ENCODE data around the gene KIF25. TPM values are rescaled to one million over a fixed set of nuclear protein-coding genes. Genes with fewer than 3 reads are reported as not detected.

The KIF25 gene
- total and polyA plus RNA-seq, 7 donors: 0.10 to 0.43 (median 0.20) TPM; not detected in 2

- no peaks in the 10 kb centered on the region for H3K9me3 ChIP-seq
- H3K36me3 ChIP-seq (ENCODE audit: insufficient read depth in 1 of 2, low read depth in 1 of 2): no peaks in the 10 kb centered on the region
- no peaks in the 10 kb centered on the region for H3K4me1 ChIP-seq
- intact Hi-C loops (cut with DNase I): no loop called here
- DNase-seq (no peak), ATAC-seq (no peak)
- WGBS, 3 donors: 82 to 89% (median 89%) methylated on average over 15 of the region's 15 CpGs
- H3K27ac ChIP-seq: no peak overlapping the region
- peaks cover 0 to 18% (median 7%) of the 10 kb centered on the region in 3 donors for H3K27me3 ChIP-seq (ENCODE audit: insufficient read depth in 3 of 3, low read length in 2 of 3)
- no peak overlapping the region for H3K4me3 ChIP-seq
- no peak for TF ChIP-seq CTCF (IDR thresholded peaks at IDR 0.05)
Observed at GRCh38 chr6:168018664-168019063, 21.2 kb downstream of the KIF25 start.

DNA sequence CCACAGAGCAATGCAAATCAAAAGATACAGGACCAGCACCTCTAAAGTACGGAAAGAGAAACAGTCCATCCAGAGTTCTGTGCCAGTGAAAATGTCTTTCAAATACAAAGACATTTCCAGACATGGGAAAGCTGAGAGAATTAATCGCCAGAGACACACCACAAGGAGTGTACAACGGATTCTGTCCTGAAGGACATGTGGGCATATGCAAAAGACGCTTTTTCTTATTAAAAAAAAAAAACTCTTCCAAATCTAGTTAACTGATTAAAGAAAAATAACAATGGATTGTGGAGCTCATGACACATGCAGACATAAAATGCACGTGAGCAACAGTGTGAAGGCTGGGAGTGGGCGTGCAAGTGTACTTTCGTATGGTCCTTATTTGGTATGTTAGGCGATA, 22.8 kb downstream of the KIF25 start:
- H3K27me3 ChIP-seq (ENCODE audit: insufficient read depth in 3 of 3, low read length in 2 of 3): peaks cover 0 to 18% (median 7%) of the 10 kb centered on the region in 3 donors
- no peak for ATAC-seq

GRCh38 chr6:168021581-168021980, 24.1 kb downstream of the KIF25 start:
- H3K27me3 ChIP-seq (ENCODE audit: insufficient read depth in 3 of 3, low read length in 2 of 3): peaks cover 0 to 13% (median 4%) of the 10 kb centered on the region in 3 donors
- no peaks in the 10 kb centered on the region for H3K36me3 ChIP-seq (ENCODE audit: insufficient read depth in 1 of 2, low read depth in 1 of 2)
- H3K27ac ChIP-seq: no peak overlapping the region
- H3K4me1 ChIP-seq: no peaks in the 10 kb centered on the region
- TF ChIP-seq CTCF (IDR thresholded peaks at IDR 0.05): no peak
- H3K9me3 ChIP-seq: no peaks in the 10 kb centered on the region
- no peak overlapping the region for H3K4me3 ChIP-seq
- intact Hi-C loops (cut with DNase I): no loop called here
- WGBS, 3 donors: 74 to 80% (median 77%) methylated on average over 5 of the region's 5 CpGs
- ATAC-seq (no peak), DNase-seq (no peak)

More for the DNA sequence above, 22.8 kb downstream of the KIF25 start:
- 84 to 88% (median 88%) methylated on average over 8 of the region's 8 CpGs for WGBS, 3 donors
- no peaks in the 10 kb centered on the region for H3K4me1 ChIP-seq
- no peak for TF ChIP-seq CTCF (IDR thresholded peaks at IDR 0.05)
- no peak overlapping the region for H3K27ac ChIP-seq
- no peak overlapping the region for H3K4me3 ChIP-seq
- no peaks in the 10 kb centered on the region for H3K36me3 ChIP-seq (ENCODE audit: insufficient read depth in 1 of 2, low read depth in 1 of 2)
- no peak for DNase-seq
- no peaks in the 10 kb centered on the region for H3K9me3 ChIP-seq
- intact Hi-C loops (cut with DNase I): no loop called here

DNA sequence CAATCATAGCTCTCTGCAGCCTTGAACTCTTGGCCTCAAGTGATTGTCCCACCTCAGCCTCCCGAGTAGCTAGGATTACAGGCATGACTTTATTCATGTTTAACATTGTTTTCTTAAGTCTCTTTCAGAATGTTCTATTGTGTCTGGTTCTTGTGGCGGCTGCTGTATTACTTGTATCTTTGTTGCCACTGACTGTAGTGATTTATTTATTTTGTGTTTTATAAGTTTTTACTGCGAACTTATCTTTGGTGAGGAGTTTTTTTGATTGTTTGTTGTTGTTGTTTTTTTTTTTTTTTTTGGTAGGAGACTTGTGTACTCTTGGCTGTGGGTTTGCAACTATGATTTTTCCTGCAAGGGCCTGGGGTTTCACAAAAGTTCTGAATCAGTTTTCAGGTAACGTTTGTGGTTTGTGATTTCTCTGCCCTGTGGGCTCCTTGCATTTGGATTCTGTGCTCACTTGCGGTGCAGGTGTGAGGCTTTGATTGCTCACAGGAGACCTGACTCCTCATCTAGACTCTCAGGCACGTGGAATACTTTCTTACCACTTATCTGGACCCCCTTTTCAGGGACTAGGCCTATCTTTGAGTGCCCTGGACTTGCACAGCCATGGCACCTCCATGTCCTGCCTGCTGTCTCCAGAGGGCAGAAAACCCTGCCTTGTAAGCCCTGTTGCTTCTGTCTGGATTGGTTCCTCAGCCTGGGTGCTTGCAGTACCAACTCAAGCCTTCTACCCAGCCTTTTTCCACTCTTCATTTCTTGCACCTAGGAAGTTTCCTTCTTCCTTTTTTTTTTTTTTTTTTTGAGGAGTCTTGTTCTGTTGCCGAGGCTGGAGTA, 25.2 kb downstream of the KIF25 start:
- no peak for DNase-seq
- no peaks in the 10 kb centered on the region for H3K4me1 ChIP-seq
- TF ChIP-seq CTCF (IDR thresholded peaks at IDR 0.05): no peak
- ATAC-seq: no peak
- no peak overlapping the region for H3K4me3 ChIP-seq
- no peaks in the 10 kb centered on the region for H3K36me3 ChIP-seq (ENCODE audit: insufficient read depth in 1 of 2, low read depth in 1 of 2)
- no peaks in the 10 kb centered on the region for H3K9me3 ChIP-seq
- H3K27ac ChIP-seq: no peak overlapping the region
- WGBS, 3 donors: 79 to 87% (median 87%) methylated on average over 7 of the region's 7 CpGs
- peaks cover 0 to 4% (median 1%) of the 10 kb centered on the region in 3 donors for H3K27me3 ChIP-seq (ENCODE audit: insufficient read depth in 3 of 3, low read length in 2 of 3)
- intact Hi-C loops (cut with DNase I): no loop called here
